GM21367 (cell line): Measurements from ENCODE around the gene IL17RA.

Source experiments
- ATAC-seq: cut with Tn5 transposase; IDR thresholded peaks from one replicate; pipeline ENCODE4 v1.9.1; 2021; ENCODE audit not compliant: unreplicated experiment

IL17RA gene

GRCh38 chr22:17083811-17084441, 874 bp upstream of the IL17RA start:
- no peak for ATAC-seq

DNA sequence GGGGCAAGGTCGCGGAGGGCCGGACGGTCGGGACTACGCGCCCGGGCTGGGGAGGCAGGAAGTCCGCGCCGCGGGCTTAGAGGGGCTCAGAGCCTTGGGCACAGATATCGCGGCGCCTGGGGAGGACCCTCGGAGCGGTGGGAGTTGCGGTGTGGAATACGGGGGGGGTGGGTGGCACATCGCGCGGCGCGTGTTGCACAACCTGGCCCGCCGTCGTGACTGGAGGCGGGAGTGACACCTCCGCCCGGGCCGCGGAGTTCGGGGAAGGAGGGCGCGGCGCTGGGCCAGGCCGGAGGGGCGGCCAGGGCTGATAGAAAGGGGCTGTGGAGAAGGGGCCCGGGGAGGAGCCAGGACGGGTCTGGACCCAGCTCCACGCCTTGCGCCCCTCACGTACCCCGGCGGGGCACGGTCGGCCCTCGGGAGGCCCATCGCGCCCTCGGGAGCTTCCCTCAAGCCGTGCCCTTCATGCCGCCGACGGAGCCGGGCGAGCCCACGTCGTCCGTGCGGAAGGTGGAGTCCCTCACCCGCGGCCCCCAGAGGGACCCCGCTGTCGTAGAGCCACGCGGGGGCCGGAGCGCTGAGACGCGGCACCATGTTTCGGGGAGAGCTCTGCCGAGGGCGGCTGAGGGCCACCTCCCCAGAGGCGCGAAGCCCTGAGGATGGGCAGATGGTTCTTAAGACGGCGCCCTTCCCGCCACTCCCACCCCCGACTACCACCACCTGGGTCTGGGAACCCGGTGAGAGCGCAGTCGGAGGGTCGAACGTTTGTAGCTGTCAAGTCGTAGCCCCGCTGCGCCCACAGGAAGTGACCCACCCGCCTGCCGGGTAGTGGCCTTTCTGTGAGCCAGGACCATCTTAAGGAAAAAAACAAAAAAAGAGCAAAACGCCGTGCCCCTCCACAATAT, 729 bp downstream of the IL17RA start:
- no peak for ATAC-seq

- no peak for ATAC-seq
Measured at GRCh38 chr22:17086296-17086695, 1.5 kb downstream of the IL17RA start.

DNA sequence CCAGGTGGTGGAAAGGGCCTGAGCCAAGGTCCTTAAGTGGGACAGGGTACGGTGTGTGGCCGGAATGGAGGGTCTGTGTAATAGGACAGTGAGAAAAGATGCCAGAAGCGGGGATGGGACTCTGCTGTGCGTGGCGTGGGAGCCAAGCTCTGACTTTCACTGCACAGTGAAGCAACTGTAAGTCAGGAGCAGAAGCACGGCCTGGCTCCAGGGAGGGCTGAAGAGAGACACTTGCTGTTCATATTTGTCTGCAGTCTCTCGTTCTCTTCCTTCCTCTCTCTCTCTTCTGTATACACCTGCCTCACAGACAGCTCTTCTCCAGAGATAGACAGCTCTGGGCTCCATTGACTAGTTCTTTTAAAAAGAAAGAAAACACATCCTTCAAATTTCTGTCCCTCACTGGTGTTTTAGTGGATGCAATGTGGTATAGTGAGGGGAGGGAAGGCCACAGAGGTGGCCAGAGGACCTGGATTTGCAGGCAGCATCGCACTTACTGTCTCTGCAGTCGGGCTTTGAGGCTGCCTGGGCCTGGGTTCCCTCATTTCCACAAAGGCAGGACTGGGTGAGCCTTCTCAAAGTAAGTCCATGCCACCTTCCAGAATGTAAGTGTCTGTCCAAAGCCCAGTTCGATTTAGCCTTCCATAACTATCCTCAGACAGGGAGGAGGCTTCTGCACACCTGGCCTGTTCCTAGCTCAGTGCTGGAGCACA, 2.1 kb downstream of the IL17RA start:
- ATAC-seq: no peak

DNA sequence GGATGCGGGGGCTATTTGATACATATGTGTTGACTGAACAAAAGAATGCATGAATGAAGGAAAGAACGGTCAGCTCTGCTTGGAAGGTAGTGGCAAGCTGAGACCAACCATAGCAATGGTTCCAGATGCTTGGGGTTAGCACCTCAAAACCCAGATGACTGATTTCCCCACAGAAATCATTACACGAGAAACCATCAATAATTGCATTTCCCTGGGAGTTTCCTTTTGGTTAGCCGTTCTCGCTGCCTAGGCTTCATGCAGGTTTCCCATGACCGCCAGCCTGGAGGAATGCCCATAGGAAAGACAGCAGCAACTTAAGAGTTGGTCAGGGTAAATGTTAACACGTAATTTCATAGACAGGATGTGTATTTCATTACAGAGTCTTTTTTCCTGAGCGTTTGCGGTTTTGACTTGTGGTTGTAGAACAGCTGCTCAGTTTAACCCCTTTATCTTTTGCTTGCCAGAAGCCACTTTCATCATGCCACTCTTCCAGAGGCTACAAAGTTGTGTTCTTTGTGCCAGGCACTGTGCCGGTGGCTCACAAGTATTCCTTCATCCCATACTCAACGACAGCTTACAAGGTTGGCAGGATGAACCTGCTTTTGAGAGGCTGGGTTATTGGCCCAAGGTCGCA, 2.8 kb downstream of the IL17RA start:
- no peak for ATAC-seq

DNA sequence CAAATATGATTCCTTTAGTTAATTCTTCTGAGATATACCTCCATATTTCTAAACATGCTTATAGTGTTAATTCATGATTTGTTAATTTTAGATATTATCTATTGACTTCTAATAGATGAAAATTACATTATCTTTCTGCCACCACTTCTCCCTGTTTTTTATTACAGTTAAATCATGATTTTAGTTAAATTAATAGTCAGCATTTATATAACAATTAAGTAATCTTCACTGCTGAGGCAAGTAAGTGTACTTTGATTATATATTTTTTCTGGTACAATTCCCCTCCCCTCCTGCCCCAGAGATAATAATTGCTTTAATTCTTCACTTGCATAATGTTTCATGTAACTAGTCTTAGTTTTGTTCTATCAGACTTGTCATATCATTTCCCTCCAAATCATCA, 5.8 kb downstream of the IL17RA start:
- no peak for ATAC-seq

DNA sequence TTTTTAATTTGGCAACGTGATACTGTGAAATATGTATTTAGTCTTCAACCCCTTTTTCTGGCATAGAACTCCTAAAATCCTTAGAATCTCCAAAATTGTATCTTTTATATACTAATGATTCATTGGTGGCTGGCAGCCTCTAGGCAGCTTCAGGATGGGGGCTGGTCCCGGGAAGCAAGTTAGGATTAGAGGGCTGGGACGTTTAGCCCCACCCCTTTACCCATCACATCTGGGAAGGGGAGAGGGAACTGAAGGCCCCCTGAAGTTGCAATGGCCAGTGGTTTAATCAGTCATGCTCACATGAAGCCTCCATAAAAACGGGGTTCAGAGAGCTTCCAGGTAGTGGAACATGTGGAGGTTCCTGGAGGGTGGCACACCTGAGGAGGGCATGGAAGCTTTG, 7.1 kb downstream of the IL17RA start:
- no peak for ATAC-seq

- ATAC-seq: no peak
Measured at GRCh38 chr22:17093081-17093480, 8.3 kb downstream of the IL17RA start.

DNA sequence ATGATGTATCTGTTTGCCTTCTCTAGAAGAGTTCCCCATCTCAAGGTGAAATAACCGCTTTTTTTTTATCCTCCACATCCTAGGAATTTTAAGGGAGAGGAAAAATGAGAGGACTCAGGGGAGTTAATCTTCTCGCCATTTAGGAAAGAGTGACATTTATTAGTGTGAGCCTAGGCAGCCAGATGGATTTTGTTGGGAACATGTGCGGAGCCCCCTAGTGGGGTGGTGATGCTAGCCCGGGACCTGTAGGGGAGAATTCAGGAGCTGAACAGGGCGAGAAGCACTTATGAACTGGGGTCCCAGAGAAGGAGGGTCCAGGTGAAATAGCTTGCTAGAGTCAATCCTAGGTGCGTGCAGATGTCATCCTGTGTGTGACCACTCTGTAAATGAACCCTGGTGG, 10.7 kb downstream of the IL17RA start:
- ATAC-seq: no peak

DNA sequence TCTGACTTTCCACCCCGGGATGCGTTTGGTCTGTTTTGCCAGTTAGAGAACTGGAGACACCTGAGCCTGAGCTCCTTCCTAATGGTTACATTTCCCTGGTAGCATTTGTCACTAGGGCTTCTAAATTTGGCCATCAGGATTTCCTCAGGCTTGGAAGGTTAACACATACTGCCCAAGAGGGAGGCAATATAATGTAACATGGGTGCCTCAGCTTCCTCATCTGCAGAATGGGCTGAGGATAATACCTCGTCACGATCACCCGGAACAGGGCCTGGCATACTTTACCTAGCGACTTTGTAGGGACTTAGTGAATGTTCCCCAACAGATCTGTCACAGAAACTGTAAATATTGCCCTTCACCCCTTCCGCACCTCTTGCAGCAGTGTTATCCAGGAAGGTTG, 11.3 kb downstream of the IL17RA start:
- ATAC-seq: no peak

DNA sequence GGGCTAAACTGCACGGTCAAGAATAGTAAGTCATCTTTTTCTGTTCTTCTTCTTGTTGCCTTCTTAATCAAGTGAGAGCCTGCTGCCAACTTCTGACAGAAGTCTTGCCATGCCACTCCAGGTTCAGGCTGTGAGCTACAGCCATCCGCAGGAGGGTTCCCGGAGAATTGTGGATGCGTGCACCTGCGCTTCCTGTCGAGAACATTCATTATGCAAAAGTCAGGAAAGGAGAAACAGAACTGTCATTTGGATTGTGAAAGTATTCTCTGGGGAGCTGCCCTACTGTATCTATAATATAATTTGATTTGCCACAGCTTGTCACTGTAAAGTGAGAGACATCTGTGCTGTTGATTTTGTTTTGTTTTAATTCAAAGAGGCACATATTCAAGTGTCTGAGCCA, 12.3 kb downstream of the IL17RA start:
- ATAC-seq: no peak

DNA sequence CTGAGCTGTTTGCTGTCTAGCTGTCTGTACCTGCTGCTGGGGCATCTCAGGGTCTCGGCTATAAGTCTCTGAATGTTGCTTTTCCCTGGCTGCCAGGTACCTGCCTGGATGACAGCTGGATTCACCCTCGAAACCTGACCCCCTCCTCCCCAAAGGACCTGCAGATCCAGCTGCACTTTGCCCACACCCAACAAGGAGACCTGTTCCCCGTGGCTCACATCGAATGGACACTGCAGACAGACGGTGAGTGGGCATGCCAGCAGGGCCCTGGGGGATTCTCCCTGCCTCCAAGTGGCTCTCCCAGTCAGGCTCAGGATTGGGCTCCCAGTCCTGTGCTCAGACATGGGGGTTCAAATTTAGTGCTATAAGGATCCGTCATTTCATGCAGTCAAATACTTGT, 12.9 kb downstream of the IL17RA start:
- no peak for ATAC-seq

GRCh38 chr22:17098379-17098819, 13.6 kb downstream of the IL17RA start:
- no peak for ATAC-seq

DNA sequence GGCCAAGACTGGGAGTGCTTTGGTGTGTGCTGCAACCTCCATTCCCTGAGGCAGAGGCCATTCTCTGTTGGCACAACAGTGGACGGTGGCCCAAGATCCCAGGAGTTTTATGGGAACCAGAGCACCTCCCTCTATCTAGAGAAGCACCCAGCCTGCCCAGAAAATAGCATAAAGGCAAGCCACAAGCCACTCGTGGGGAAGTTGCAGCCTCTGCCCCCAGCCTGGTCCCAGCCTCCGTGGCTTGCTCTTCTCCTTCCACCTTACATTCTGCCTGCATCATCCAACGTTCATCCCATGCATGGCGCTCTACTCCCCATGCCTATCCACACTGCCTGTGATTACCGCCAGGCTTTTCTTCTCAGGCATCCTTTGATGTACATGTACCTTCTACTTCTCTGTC, 15.8 kb downstream of the IL17RA start:
- ATAC-seq: no peak

DNA sequence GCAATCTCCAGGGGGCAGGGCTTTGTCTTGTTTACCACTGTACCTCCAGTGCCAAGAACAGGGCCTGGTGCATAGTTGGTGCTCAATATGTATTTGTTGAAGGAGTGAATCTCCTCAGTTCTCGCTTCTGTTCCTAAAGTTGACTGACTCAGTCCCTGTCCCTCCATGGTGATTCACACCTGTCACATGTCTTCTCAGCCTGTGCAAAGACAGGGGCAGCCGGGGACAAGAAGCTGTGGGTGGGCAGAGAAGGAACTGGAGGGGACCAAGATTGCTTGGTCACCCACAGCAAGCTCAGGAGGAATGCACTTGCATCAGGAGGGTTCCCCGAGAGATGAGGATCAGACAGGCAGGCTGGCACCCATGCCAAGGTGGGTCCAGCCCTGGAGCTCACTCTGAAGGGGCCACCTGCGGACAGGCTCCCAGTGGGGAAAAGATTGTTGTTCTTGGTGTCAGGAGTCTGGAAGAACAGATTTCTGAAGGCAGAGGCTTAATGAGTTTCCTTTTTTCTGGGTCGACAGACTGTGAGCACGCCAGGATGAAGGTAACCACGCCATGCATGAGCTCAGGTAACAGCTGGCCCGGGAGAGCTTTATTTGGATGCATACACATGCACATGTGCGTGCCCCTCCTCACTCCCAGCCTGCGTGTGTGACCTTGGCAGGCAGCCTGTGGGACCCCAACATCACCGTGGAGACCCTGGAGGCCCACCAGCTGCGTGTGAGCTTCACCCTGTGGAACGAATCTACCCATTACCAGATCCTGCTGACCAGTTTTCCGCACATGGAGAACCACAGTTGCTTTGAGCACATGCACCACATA, 16.9 kb downstream of the IL17RA start:
- ATAC-seq: no peak

DNA sequence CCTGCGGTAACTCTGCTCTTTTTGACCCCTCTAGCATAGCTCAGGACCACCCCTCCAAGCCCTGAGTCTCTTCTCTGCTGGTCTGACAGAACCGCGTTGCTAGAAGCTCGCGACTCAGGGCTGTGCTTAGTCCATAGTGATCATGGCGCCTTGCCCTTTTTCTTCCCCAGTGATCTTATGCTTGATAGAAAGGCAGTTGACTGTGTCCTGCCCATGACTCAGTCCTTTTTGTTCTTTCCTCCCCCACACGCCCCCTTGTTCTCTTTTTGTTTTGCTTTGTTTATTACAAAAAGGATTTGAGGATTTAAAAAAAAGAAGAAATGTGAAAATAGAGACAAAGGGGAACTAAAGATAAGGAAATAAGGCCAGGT, 17.5 kb downstream of the IL17RA start:
- no peak for ATAC-seq

- no peak for ATAC-seq
Measured at GRCh38 chr22:17103351-17103750, 18.6 kb downstream of the IL17RA start.

DNA sequence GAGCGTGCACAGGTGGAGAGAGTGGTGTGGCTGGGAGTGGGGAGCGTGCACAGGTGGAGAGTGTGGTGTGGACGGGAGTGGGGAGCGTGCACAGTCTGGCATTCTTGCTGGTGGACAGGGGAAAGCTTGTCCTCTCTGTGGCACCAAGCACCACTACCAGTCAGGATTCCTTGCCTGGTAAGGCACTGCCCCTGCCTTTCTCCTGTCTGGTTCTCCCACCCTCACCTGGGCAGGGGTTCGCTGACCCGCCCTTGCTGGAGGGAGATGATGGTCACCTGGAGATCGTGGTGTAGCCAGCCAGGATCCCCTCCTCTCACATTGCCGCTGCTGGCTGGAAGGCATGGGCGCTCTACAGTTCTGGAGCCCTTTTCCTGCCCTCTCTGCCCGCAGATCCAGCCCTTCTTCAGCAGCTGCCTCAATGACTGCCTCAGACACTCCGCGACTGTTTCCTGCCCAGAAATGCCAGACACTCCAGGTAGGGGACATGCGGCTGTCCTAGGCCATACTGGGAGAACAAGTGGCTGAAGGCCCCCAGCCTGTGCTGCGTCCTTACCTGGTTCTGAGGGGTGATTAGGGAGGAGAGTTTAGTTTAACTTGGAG, 19.6 kb downstream of the IL17RA start:
- no peak for ATAC-seq

DNA sequence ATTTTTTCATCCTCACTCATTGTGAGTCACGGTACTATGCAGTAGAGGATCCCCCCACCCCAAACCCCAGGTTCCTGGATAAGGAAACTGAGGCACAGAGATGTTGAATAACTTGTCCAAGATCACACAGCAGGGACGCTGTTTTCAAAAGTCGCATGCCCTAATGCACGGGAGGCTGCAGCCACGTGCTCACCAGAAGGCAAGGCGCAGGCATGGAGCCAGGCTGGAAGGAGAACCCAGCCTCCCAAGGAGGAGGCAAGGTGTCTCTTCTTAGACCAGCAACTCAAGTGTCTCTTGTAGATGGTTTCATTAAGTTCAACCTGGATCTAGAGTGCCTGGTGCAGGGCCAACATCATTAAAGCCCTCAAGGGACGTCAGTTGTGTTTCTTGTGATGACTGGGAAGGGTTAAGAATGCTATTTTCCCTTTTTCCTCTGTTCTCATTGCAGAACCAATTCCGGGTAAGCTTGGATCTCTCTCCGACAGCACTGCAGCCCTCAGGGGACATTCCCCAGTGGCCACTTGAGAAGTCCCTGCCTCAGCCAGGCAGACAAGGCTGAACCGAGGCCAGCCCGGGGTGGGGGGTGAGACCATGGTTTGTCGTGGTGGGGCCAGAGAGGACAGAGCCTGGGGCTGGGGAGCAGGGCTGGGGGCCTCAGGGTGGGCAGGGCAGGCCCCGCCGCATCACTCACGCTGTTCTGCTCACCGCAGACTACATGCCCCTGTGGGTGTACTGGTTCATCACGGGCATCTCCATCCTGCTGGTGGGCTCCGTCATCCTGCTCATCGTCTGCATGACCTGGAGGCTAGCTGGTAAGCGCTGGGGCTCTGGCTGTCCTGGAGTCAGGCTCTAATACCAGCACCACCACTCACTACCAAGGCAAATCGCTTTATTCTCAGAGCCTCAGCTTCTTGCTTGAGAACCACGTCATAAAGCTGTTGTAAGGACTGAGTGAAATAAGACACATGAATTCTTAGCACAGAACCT, 20.6 kb downstream of the IL17RA start:
- no peak for ATAC-seq
